ENCODE measurements around the gene HYI. TPM values are rescaled to one million over a fixed set of nuclear protein-coding genes. Genes with fewer than 3 reads are reported as not detected.

The HYI gene
- total RNA-seq, 3 donors from 2014 or later, result 41.8 to 85.0 (median 79.3) TPM

DNA sequence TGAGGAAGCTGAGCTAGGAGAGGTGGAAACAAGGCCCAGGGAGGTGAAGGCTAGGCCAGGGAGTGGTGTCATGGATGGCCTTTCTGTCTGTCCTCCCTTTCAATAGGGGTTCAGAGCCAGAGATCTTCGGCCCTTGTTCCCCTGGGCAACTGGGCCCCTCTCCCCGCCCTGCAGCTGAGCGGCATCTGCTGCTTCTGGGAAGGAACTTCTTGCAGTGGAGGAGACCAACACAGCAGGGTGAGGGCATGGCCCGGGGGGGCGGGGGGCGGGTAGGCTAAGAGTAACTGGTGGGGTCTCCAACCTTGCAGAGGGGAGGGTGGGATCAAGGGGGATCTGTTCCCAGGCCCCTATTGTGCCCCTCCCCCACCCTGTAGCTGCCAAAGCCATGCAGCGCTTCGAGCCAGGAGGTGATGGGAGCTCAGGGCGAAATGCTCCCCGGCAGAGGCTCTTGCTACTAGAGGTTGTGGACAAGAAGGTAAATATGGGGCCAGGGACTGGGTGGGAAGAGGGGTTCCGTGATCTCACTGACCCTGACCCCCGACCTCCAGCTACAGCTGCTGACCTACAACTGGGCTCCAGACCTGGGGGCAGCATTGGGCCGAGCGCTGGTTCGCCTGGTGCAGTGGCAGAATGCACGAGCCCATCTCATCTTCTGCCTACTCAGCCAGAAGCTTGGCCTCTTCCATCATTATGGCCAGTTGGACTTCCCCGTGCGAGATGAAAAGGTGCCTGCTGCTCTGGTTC is 11.7 kb downstream of the HYI start:
- peak in 1 of 3 donors; percentile 16 for DNase-seq
- no peak for ATAC-seq
- Histone ChIP-seq H3K36me3 (ENCODE audit: low read depth) (peaks cover 2% of the 10 kb centered on the region), H3K9me3 (no peaks in the 10 kb centered on the region), H3K4me3 (no peak overlapping the region), H3K4me1 (ENCODE audit: low read depth) (no peaks in the 10 kb centered on the region)
- TF ChIP-seq, protein P1, sequence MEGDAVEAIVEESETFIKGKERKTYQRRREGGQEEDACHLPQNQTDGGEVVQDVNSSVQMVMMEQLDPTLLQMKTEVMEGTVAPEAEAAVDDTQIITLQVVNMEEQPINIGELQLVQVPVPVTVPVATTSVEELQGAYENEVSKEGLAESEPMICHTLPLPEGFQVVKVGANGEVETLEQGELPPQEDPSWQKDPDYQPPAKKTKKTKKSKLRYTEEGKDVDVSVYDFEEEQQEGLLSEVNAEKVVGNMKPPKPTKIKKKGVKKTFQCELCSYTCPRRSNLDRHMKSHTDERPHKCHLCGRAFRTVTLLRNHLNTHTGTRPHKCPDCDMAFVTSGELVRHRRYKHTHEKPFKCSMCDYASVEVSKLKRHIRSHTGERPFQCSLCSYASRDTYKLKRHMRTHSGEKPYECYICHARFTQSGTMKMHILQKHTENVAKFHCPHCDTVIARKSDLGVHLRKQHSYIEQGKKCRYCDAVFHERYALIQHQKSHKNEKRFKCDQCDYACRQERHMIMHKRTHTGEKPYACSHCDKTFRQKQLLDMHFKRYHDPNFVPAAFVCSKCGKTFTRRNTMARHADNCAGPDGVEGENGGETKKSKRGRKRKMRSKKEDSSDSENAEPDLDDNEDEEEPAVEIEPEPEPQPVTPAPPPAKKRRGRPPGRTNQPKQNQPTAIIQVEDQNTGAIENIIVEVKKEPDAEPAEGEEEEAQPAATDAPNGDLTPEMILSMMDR (IDR thresholded peaks at IDR 0.05), result no peak
- intact Hi-C loops (cut with DNase I, micrococcal nuclease), result no loop called here

DNA sequence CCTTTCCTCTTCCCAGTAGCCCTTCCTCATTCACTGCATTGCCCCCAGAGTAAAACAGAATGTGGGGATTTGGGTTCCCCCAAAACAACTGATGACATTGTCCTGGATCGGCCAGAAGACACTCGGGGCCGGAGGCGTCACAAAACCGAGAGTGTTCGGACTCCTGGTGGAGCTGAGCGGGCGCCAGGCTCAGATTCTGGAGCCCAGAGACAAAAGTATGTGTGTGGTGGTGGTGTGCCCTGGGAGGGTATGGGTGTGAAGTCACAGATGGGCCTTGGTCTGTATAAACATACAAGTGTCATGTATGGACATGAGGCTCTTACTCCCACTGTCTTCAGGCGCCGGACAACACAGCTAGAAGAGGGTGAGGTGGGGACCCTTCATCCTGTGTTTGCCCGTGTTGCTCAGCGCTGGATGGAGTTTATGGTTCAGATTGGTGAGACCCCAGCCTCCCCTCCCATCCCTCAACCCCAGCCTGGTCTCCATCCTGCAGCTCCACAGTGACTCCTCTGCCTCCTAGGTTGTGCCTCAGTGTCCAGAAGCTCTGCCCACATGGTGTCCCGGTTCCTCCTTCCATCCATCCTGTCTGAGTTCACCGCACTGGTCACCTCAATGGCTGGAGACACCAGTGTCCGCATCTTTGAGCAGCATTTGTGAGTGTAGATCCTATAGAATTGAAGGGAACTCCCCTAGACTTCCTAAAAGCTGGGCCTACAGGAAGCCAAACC is 12.4 kb downstream of the HYI start:
- intact Hi-C loops (cut with DNase I, micrococcal nuclease), result no loop called here
- H3K9me3 ChIP-seq, result no peaks in the 10 kb centered on the region
- ATAC-seq (no peak), DNase-seq (no peak)
- H3K36me3 ChIP-seq (ENCODE audit: low read depth), result no peaks in the 10 kb centered on the region
- TF ChIP-seq, protein P1 (IDR thresholded peaks at IDR 0.05), result no peak
- no peaks in the 10 kb centered on the region for H3K4me1 ChIP-seq (ENCODE audit: low read depth)
- H3K4me3 ChIP-seq, result no peak overlapping the region

DNA sequence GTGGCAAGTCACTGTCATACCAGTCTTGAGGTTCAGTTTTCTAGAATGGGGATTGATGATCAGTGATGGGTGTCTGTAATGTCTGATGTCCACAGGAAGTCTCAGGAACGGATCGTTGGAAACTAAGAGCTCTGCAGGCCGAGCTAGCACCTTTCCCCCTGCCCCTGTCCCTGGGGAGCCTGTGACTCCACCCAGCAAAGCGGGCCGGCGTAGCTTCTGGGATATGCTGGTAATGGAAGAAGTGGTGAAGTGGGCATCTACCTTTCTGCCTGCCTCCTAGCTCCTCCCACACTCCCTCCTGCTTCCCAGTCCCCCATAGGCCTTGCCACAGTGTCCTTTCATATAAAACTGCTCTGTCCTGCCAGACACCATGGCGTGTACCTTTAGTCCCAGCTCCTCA is 13.4 kb downstream of the HYI start:
- intact Hi-C loops (cut with DNase I, micrococcal nuclease), result no loop called here
- no peak for ATAC-seq
- H3K9me3 ChIP-seq, result no peaks in the 10 kb centered on the region
- TF ChIP-seq, protein P1 (IDR thresholded peaks at IDR 0.05), result no peak
- no peak for DNase-seq
- H3K36me3 ChIP-seq (ENCODE audit: low read depth), result no peaks in the 10 kb centered on the region
- H3K4me3 ChIP-seq, result no peak overlapping the region
- no peaks in the 10 kb centered on the region for H3K4me1 ChIP-seq (ENCODE audit: low read depth)

DNA sequence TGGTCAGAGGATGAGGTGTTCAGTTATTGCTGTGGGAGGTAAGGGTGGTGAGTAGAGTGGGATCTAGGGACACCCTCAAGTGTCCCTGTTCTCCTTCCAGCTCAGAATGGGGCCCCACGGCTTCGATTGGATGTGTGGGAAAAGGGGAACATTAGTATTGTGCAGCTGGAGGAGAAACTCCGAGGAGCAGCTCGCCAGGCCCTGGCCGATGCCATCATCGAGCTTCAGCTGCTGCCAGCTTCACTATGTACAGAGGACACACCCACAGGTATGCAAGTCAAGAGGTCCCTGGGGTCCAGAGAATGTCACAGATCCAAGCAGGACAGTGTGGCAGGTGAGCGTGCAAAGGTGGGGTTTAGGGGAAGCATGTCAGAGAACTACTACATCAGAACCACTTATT is 13.9 kb downstream of the HYI start:
- ATAC-seq, result no peak
- TF ChIP-seq, protein P1 (IDR thresholded peaks at IDR 0.05), result no peak
- Histone ChIP-seq H3K36me3 (ENCODE audit: low read depth) (no peaks in the 10 kb centered on the region), H3K4me1 (ENCODE audit: low read depth) (no peaks in the 10 kb centered on the region), H3K4me3 (no peak overlapping the region), H3K9me3 (no peaks in the 10 kb centered on the region)
- intact Hi-C loops (cut with DNase I, micrococcal nuclease), result no loop called here
- DNase-seq, result no peak

DNA sequence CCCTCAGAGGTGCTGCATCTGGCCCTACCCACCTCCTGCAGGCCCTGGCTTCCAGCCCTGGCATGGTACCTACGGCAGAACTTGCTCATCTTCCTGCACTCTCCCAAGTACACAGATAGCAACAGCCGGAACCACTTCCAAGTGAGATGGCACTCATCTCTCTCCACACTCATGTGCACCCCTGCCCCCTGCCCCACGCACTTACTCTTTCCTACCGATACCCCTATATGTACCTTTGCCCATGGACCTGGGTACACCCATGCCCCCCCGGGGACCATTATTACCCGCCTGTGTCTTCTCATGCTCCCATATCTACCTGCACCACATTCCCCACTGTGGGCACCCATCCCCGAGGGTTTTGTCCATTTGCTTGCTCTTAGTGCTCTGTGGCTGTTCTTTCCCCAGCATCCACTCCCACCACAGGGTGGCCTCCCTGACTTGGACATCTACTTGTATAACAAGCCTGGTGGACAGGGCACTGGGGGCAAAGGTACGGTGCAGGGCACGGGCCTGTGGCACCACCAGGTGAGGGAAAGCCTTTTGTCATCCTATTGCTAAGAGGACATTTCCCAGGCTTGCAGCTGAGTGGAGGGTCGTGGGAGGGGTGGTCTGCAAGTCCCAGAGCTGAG is 14.7 kb downstream of the HYI start:
- TF ChIP-seq, protein P1 (IDR thresholded peaks at IDR 0.05), result no peak
- DNase-seq, result peak in 1 of 3 donors; percentile 22
- Histone ChIP-seq H3K36me3 (ENCODE audit: low read depth) (no peaks in the 10 kb centered on the region), H3K4me1 (ENCODE audit: low read depth) (no peaks in the 10 kb centered on the region), H3K9me3 (no peaks in the 10 kb centered on the region), H3K4me3 (no peak overlapping the region)
- no peak for ATAC-seq
- intact Hi-C loops (cut with DNase I, micrococcal nuclease), result no loop called here

All from mucosa of descending colon (tissue), 3 donors.